ENCODE results near the gene USP17L18. TPM values are rescaled to one million over a fixed set of nuclear protein-coding genes. Genes with fewer than 3 reads are reported as not detected.
"Not testable (repeated sequence)": the region's sequence is repeated elsewhere in the genome, so short reads cannot be mapped to it uniquely, and the experiment has no call there.

The USP17L18 gene
- total and polyA plus RNA-seq, 9 of the 15 experiments (the other 6 are each of a cell fraction or from before 2014, with no cell fraction given) = not detected

GRCh38 chr4:9234085-9234484 lies 14.3 kb upstream of the USP17L18 start, which contains the start of gene USP17L15:
TSS of gene USP17L15 (plus strand) at chr4:9234385. CDS start at chr4:9234385, 0 bp downstream.
- H3K4me2 ChIP-seq (ENCODE audit: insufficient read depth, low read length); BruUV-seq (replicated peaks); H2AFZ ChIP-seq (ENCODE audit: low read depth, low read length); H3K4me3 ChIP-seq; H3K4me1 ChIP-seq (replicated peaks in 1 of 2; ENCODE audit: control insufficient read depth in 2 of 2, insufficient read depth in 2 of 2, low read length in 2 of 2); POLR2A ChIA-PET; intact Hi-C loops (cut with micrococcal nuclease); H3K9ac ChIP-seq (ENCODE audit: insufficient read depth in 1 of 2, low read depth in 2 of 2, low read length in 2 of 2); CTCF ChIA-PET (ENCODE audit: low intra/inter-chr PET ratio); H3K27me3 ChIP-seq (ENCODE audit: control insufficient read depth in 2 of 2, insufficient read depth in 2 of 2, low read length in 2 of 2); H3K79me2 ChIP-seq (ENCODE audit: control insufficient read depth, insufficient read depth, low read length); H3K36me3 ChIP-seq (ENCODE audit: control insufficient read depth, insufficient read depth, low read length); H3K27ac ChIP-seq (ENCODE audit: extremely low read depth, low read depth, low read length); DNase-seq (ENCODE audit: extremely low read depth in 1 of 4, low spot score in 3 of 4); FAIRE-seq; H3K9me3 ChIP-seq (replicated peaks; ENCODE audit: control insufficient read depth, insufficient read depth, low read depth, low read length); H3K9me1 ChIP-seq (ENCODE audit: control insufficient read depth, insufficient read depth, low read length); in situ Hi-C loops (cut with MboI); H4K20me1 ChIP-seq (replicated peaks; ENCODE audit: control insufficient read depth, insufficient read depth, low read length); ATAC-seq: not testable (repeated sequence)
- no CpG with 5 or more reads among the region's 15 CpGs for WGBS (ENCODE audit: insufficient coverage, low coverage, missing lambda C conversion rate)

DNA sequence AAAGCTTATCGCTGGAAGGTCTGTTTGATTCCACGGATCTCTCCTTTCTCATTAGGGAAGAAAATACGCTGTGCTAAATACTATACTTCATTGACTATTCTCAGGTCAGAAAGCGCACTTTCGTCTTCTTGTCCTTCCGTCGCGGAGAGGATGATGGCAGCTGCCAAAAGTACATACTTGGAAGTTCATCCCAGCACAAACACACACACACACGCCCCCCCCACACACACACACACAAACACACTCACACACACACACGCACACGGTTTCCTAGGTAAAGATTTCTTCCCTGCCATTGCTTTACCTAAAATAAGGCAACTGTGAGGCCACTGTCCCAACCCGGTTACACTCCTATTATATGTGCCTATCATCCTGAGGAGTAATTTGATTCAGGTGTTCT lies 10.0 kb upstream of the USP17L18 start:
- H3K4me1 ChIP-seq (replicated peaks in 1 of 2; ENCODE audit: control insufficient read depth in 2 of 2, insufficient read depth in 2 of 2, low read length in 2 of 2); H3K36me3 ChIP-seq (ENCODE audit: control insufficient read depth, insufficient read depth, low read length); ATAC-seq; FAIRE-seq; DNase-seq (ENCODE audit: extremely low read depth in 1 of 4, low spot score in 3 of 4); H3K4me2 ChIP-seq (ENCODE audit: insufficient read depth, low read length); H3K27me3 ChIP-seq (ENCODE audit: control insufficient read depth in 2 of 2, insufficient read depth in 2 of 2, low read length in 2 of 2); BruUV-seq (replicated peaks); H4K20me1 ChIP-seq (replicated peaks; ENCODE audit: control insufficient read depth, insufficient read depth, low read length); POLR2A ChIA-PET; H3K79me2 ChIP-seq (ENCODE audit: control insufficient read depth, insufficient read depth, low read length); H3K4me3 ChIP-seq; H3K9me1 ChIP-seq (ENCODE audit: control insufficient read depth, insufficient read depth, low read length); H3K9ac ChIP-seq (ENCODE audit: insufficient read depth in 1 of 2, low read depth in 2 of 2, low read length in 2 of 2); H2AFZ ChIP-seq (ENCODE audit: low read depth, low read length); CTCF ChIA-PET (ENCODE audit: low intra/inter-chr PET ratio); intact Hi-C loops (cut with micrococcal nuclease); H3K27ac ChIP-seq (ENCODE audit: extremely low read depth, low read depth, low read length); H3K9me3 ChIP-seq (replicated peaks; ENCODE audit: control insufficient read depth, insufficient read depth, low read depth, low read length); in situ Hi-C loops (cut with MboI): not testable (repeated sequence)
- 0% methylated on average over 3 of the region's 12 CpGs for WGBS (ENCODE audit: insufficient coverage, low coverage, missing lambda C conversion rate)

GRCh38 chr4:9243579-9243978 lies 4.9 kb upstream of the USP17L18 start, which contains the start of gene USP17L17:
TSS of gene USP17L17 (plus strand) at chr4:9243879. CDS start at chr4:9243879, 0 bp downstream.
- CTCF ChIA-PET (ENCODE audit: low intra/inter-chr PET ratio); H3K27me3 ChIP-seq (ENCODE audit: control insufficient read depth in 2 of 2, insufficient read depth in 2 of 2, low read length in 2 of 2); intact Hi-C loops (cut with micrococcal nuclease); H3K79me2 ChIP-seq (ENCODE audit: control insufficient read depth, insufficient read depth, low read length); POLR2A ChIA-PET; DNase-seq (ENCODE audit: extremely low read depth in 1 of 4, low spot score in 3 of 4); H2AFZ ChIP-seq (ENCODE audit: low read depth, low read length); H3K4me3 ChIP-seq; H3K9ac ChIP-seq (ENCODE audit: insufficient read depth in 1 of 2, low read depth in 2 of 2, low read length in 2 of 2); H3K4me1 ChIP-seq (replicated peaks in 1 of 2; ENCODE audit: control insufficient read depth in 2 of 2, insufficient read depth in 2 of 2, low read length in 2 of 2); H4K20me1 ChIP-seq (replicated peaks; ENCODE audit: control insufficient read depth, insufficient read depth, low read length); H3K4me2 ChIP-seq (ENCODE audit: insufficient read depth, low read length); H3K36me3 ChIP-seq (ENCODE audit: control insufficient read depth, insufficient read depth, low read length); H3K9me3 ChIP-seq (replicated peaks; ENCODE audit: control insufficient read depth, insufficient read depth, low read depth, low read length); H3K9me1 ChIP-seq (ENCODE audit: control insufficient read depth, insufficient read depth, low read length); BruUV-seq (replicated peaks); ATAC-seq; H3K27ac ChIP-seq (ENCODE audit: extremely low read depth, low read depth, low read length); FAIRE-seq: not testable (repeated sequence)
- in situ Hi-C loops (cut with MboI) = loop anchor here (10.0 kb wide), 1 partner anchor 131 kb away; no protein-coding TSS in a partner anchor
- 3% methylated on average over 5 of the region's 14 CpGs for whole genome bisulfite sequencing (ENCODE audit: insufficient coverage, low coverage, missing lambda C conversion rate)

DNA sequence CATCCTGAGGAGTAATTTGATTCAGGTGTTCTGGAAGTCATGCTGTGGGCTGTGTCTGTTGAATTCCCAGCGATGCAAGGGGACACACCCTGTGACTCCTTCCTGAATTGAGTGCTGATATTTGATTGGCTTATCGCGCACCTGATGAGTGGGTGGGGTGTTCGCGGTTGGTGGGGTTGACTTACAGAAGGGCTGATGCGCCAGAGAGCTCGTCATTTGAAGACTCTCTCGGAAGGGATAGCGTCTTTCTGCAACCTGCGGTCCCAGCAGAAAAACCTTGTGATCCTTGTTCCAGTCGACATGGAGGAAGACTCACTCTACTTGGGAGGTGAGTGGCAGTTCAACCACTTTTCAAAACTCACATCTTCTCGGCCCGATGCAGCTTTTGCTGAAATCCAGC lies 4.6 kb downstream of the USP17L18 start, which contains the start of gene USP17L19:
USP17L19 (plus strand) TSS at position 301 of the 400 bp plus-strand sequence; CDS start at position 301, 0 bp downstream.
- FAIRE-seq; ATAC-seq; intact Hi-C loops (cut with micrococcal nuclease); CTCF ChIA-PET (ENCODE audit: low intra/inter-chr PET ratio); H3K79me2 ChIP-seq (ENCODE audit: control insufficient read depth, insufficient read depth, low read length); DNase-seq (ENCODE audit: extremely low read depth in 1 of 4, low spot score in 3 of 4); H3K9me1 ChIP-seq (ENCODE audit: control insufficient read depth, insufficient read depth, low read length); H3K9ac ChIP-seq (ENCODE audit: insufficient read depth in 1 of 2, low read depth in 2 of 2, low read length in 2 of 2); H4K20me1 ChIP-seq (replicated peaks; ENCODE audit: control insufficient read depth, insufficient read depth, low read length); H2AFZ ChIP-seq (ENCODE audit: low read depth, low read length); H3K9me3 ChIP-seq (replicated peaks; ENCODE audit: control insufficient read depth, insufficient read depth, low read depth, low read length); H3K4me2 ChIP-seq (ENCODE audit: insufficient read depth, low read length); H3K27me3 ChIP-seq (ENCODE audit: control insufficient read depth in 2 of 2, insufficient read depth in 2 of 2, low read length in 2 of 2); H3K4me1 ChIP-seq (replicated peaks in 1 of 2; ENCODE audit: control insufficient read depth in 2 of 2, insufficient read depth in 2 of 2, low read length in 2 of 2); H3K27ac ChIP-seq (ENCODE audit: extremely low read depth, low read depth, low read length); POLR2A ChIA-PET; H3K4me3 ChIP-seq; BruUV-seq (replicated peaks); H3K36me3 ChIP-seq (ENCODE audit: control insufficient read depth, insufficient read depth, low read length): not testable (repeated sequence)
- in situ Hi-C loops (cut with MboI) = loop anchor here (25.0 kb wide), 1 partner anchor 266 kb away; no protein-coding TSS in a partner anchor
- WGBS (ENCODE audit: insufficient coverage, low coverage, missing lambda C conversion rate) = no CpG with 5 or more reads among the region's 13 CpGs

Measured in K562 (cell line).